ENCODE results near the gene TAS2R41.

- TF ChIP-seq CTCF (IDR thresholded peaks at IDR 0.05; ENCODE audit: low read depth, low read length, poor library complexity, severe bottlenecking) (no peak), EZH2phosphoT487 (IDR thresholded peaks at IDR 0.05; ENCODE audit: borderline replicate concordance, low read length) (no peak)
Measured at GRCh38 chr7:143504937-143505297, 27.2 kb downstream of the TAS2R41 start.
